Natural killer cell (primary cell): ENCODE data around the gene ATP11A. TPM values are rescaled to one million over a fixed set of nuclear protein-coding genes. Genes with fewer than 3 reads are reported as not detected.

Experiments used
- ATAC-seq, 3 donors: fragments of 150-1000 bp in 2 of 3; fragments of 200-7000 bp in 1 of 3; cut with Tn5 transposase; 1 replicate in 1 of 3; 2 replicates in 2 of 3; pipeline ENCODE4 v1.10.0; 2021; ENCODE audit warnings: mild to moderate bottlenecking in 2 of 3, moderate library complexity in 2 of 3
- DNase-seq, 2 donors: peaks; one replicate each; pipeline versions ENCODE4 v3.0.0 to v3.0.0-alpha.2; 2013 to 2021; ENCODE audit warnings: mixed read lengths in 1 of 2
- H3K27ac ChIP-seq: one replicate; pipeline ENCODE4 v1.5.1; 2013; ENCODE audit warnings: mild to moderate bottlenecking, low read length
- H3K27me3 ChIP-seq: one replicate; pipeline ENCODE4 v1.6.1; 2013; ENCODE audit warnings: low read length; ENCODE audit not compliant: control insufficient read depth, insufficient read depth
- H3K36me3 ChIP-seq: one replicate; pipeline ENCODE4 v1.6.1; 2013; ENCODE audit warnings: low read length; ENCODE audit not compliant: control insufficient read depth, insufficient read depth
- H3K4me1 ChIP-seq: one replicate; pipeline ENCODE4 v1.6.1; 2013; ENCODE audit warnings: low read length; ENCODE audit not compliant: control insufficient read depth, insufficient read depth
- H3K4me3 ChIP-seq: one replicate; pipeline ENCODE4 v1.5.1; 2013; ENCODE audit warnings: low read length
- H3K9me3 ChIP-seq: one replicate; pipeline ENCODE4 v1.6.1; 2013; ENCODE audit warnings: low read length; ENCODE audit not compliant: control insufficient read depth, insufficient read depth
- H3K27ac Mint-ChIP-seq, 2 donors: one replicate each; pipeline ENCODE4 v1.8.0; 2022; ENCODE audit warnings: mild to moderate bottlenecking in 2 of 2, mixed read lengths in 2 of 2, moderate library complexity in 1 of 2
- H3K27me3 Mint-ChIP-seq, 2 donors: one replicate each; pipeline ENCODE4 v1.8.0; 2022; ENCODE audit warnings: low read depth in 2 of 2, mixed read lengths in 2 of 2
- H3K36me3 Mint-ChIP-seq: one replicate; pipeline ENCODE4 v1.8.0; 2022; ENCODE audit warnings: mixed read lengths
- H3K4me1 Mint-ChIP-seq, 2 donors: one replicate each; pipeline ENCODE4 v1.8.0; 2022; ENCODE audit warnings: mixed read lengths in 2 of 2
- H3K4me3 Mint-ChIP-seq: one replicate; pipeline ENCODE4 v1.8.0; 2022; ENCODE audit warnings: mild to moderate bottlenecking, moderate library complexity, mixed read lengths
- H3K9me3 Mint-ChIP-seq, 2 donors: one replicate each; pipeline ENCODE4 v1.8.0; 2022; ENCODE audit warnings: mixed read lengths in 2 of 2
- WGBS: methylation state at CpG from one replicate; pipeline ENCODE4 v1.1.7; 2013; ENCODE audit warnings: missing lambda C conversion rate; ENCODE audit not compliant: insufficient coverage; 5-methylcytosine and 5-hydroxymethylcytosine counted together
- intact Hi-C: fragments of 100-400 bp; cut with micrococcal nuclease; formaldehyde crosslinking; loops from one replicate; pipeline ENCODE4 v1.14.2; 2022
- total RNA-seq, 4 donors: library from RNA; stranded (reverse); fragments of 120-200 nt in 1 of 4; gene quantifications; one replicate each; pipeline versions ENCODE4 v1.2.3 to v1.2.4, GENCODE V29; 2013 to 2022
- TF ChIP-seq, protein P1 (sequence below): fragments of 200-600 bp; IDR thresholded peaks from one replicate; pipeline ENCODE4 v1.8.0; 2022; ENCODE audit warnings: antibody characterized with exemption

ATP11A gene
- total RNA-seq, result 10 to 100 TPM; 47.1 to 68.6 (median 50.7) TPM
- 17.2 TPM for total RNA-seq (2013)

DNA sequence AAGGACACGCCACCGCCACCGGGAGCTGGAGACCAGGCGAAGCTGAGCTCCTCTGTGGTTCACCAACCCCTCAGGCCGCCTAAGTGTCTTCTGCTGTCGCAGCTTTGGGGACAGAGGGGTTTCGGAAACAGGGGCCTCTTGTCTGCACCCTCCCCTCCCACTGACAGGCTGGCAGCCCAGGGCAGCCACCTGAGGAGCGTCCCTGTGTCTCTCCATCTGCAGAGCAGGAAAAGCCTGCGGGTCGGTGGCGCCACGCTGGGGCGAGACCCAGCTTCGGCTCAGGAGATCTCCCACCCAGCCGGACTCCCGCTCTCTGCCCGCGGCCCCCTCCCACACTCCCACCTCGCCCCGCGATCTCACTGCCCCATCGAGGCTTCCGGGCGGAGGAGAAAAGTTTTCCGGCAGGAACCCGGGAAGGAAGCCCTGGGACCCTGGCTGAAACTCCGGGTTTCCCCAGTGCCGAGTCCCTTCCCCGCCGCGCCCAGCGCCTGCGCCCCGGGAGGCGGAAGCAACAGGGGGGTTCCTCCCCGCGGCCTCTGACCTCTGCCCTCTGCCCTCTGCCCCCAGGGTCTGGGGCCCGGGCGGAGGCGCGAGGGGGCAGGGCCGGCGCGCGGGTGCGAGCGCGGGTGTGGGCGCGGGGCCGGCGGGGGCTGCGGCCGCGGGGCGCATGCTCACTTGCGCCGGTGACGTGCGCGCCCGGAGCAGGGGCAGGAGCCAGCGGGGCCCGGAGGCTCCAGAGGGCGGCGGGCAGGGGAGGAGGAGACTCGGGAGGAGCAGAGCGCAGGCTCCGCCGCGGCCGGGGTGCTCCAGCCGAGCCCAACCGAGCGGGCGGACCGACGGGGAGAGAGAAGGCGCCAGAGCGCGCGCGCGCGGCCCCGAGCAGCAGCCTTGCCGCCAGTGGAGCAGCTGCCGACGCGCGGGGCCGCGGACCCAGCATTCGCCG lies at the start of gene ATP11A:
TSS of gene ATP11A (plus strand) at position 736 of the 943 bp plus-strand sequence. CDS start 379 bp downstream, outside the sequence.
- H3K36me3 ChIP-seq, result no peaks in the 10 kb centered on the region
- peak; percentile 82 to 84 (median 84) for ATAC-seq
- TF ChIP-seq, protein P1, sequence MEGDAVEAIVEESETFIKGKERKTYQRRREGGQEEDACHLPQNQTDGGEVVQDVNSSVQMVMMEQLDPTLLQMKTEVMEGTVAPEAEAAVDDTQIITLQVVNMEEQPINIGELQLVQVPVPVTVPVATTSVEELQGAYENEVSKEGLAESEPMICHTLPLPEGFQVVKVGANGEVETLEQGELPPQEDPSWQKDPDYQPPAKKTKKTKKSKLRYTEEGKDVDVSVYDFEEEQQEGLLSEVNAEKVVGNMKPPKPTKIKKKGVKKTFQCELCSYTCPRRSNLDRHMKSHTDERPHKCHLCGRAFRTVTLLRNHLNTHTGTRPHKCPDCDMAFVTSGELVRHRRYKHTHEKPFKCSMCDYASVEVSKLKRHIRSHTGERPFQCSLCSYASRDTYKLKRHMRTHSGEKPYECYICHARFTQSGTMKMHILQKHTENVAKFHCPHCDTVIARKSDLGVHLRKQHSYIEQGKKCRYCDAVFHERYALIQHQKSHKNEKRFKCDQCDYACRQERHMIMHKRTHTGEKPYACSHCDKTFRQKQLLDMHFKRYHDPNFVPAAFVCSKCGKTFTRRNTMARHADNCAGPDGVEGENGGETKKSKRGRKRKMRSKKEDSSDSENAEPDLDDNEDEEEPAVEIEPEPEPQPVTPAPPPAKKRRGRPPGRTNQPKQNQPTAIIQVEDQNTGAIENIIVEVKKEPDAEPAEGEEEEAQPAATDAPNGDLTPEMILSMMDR, result no peak
- H3K27ac ChIP-seq, result peak within 1 kb of the TSS; percentile 89
- H3K9me3 Mint-ChIP-seq, result no peaks in the 10 kb centered on the region
- intact Hi-C loops, result no loop called here
- H3K4me1 Mint-ChIP-seq, result peaks cover 41 to 58% of the 10 kb centered on the region in 2 donors
- no peaks in the 10 kb centered on the region for H3K27me3 Mint-ChIP-seq
- H3K4me1 ChIP-seq, result peaks cover 32% of the 10 kb centered on the region
- peak within 1 kb of the TSS; percentile 76 for H3K4me3 ChIP-seq
- H3K4me3 Mint-ChIP-seq, result peak within 1 kb of the TSS; percentile 95
- WGBS, result 2% methylated on average over 95 of the region's 95 CpGs
- H3K9me3 ChIP-seq, result no peaks in the 10 kb centered on the region
- no peaks in the 10 kb centered on the region for H3K27me3 ChIP-seq
- H3K27ac Mint-ChIP-seq, result peak within 1 kb of the TSS; percentile 88 to 89
- peak; percentile 69 to 88 for DNase-seq
- no peaks in the 10 kb centered on the region for H3K36me3 Mint-ChIP-seq

DNA sequence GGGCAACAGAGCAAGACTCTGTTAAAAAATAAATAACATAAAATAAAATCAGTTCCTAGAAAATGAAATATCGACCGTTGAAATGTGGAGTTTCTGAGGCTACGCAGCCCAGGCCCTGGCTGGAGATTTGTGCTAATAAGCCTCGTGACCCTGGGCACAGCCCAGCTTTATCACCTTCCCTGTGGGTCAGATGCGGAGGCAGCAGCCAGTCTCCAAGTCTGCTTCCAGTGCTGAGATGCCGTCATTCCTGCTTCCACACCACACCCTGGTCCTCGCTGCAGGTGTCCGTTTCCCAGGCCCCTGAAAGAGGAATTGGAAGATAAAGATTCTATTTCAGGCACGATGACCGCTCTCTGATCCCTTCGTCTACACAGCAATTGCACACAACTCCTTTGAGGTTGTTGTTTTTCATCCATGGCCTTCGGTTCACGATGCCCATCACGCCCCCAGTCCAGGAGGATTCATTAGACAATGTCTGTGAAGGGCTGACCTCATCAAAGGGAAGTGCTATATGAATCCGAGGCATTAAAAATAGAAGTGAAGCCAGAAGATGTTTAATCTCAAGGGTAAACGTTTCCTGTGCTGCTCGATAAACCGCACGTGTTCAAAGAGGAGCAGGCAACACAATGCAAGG lies 48.3 kb upstream of the ATP11A start:
- Histone ChIP-seq H3K4me3 (no peak overlapping the region), H3K27ac (no peak overlapping the region), H3K36me3 (no peaks in the 10 kb centered on the region), H3K9me3 (no peaks in the 10 kb centered on the region), H3K27me3 (no peaks in the 10 kb centered on the region), H3K4me1 (peaks cover 5% of the 10 kb centered on the region)
- Mint-ChIP-seq H3K36me3 (no peaks in the 10 kb centered on the region), H3K27me3 (peaks cover 7 to 31% of the 10 kb centered on the region in 2 donors), H3K4me1 (no peaks in the 10 kb centered on the region), H3K9me3 (no peaks in the 10 kb centered on the region), H3K27ac (no peak overlapping the region), H3K4me3 (no peak overlapping the region)
- WGBS, result 78% methylated on average over 19 of the region's 19 CpGs
- ATAC-seq, result no peak
- no peak for DNase-seq
- TF ChIP-seq, protein P1, result no peak
- intact Hi-C loops, result no loop called here

DNA sequence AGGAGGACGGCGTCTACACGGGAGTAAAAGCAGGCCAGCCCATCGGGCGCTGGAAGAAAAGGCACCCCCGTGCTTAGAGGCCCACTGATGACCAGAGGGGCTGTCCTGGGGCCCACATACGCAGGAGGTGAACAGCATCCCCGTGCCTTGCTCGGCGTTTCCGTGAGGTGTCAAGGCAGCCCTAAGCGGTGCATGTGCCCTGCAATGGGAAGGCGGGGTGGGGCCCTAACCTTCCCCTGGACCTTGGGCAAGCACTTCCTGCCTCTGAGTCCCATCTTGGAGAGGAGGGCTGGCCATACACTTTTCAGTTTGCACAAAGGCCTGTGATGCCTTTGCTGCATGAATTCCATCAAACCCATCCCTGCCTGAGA lies 47.8 kb upstream of the ATP11A start:
- DNase-seq (no peak), ATAC-seq (no peak)
- no peak overlapping the region for H3K4me3 ChIP-seq
- H3K9me3 Mint-ChIP-seq, result no peaks in the 10 kb centered on the region
- TF ChIP-seq, protein P1, result no peak
- H3K36me3 ChIP-seq, result no peaks in the 10 kb centered on the region
- WGBS, result 84% methylated on average over 13 of the region's 13 CpGs
- H3K27ac Mint-ChIP-seq, result no peak overlapping the region
- H3K27me3 ChIP-seq, result no peaks in the 10 kb centered on the region
- H3K9me3 ChIP-seq, result no peaks in the 10 kb centered on the region
- H3K4me1 Mint-ChIP-seq, result no peaks in the 10 kb centered on the region
- intact Hi-C loops, result no loop called here
- H3K4me3 Mint-ChIP-seq, result no peak overlapping the region
- H3K27me3 Mint-ChIP-seq, result peaks cover 7 to 31% of the 10 kb centered on the region in 2 donors
- H3K36me3 Mint-ChIP-seq, result no peaks in the 10 kb centered on the region
- no peak overlapping the region for H3K27ac ChIP-seq
- peaks cover 5% of the 10 kb centered on the region for H3K4me1 ChIP-seq
